ENCODE measurements around the gene TRAPPC5.

DNA sequence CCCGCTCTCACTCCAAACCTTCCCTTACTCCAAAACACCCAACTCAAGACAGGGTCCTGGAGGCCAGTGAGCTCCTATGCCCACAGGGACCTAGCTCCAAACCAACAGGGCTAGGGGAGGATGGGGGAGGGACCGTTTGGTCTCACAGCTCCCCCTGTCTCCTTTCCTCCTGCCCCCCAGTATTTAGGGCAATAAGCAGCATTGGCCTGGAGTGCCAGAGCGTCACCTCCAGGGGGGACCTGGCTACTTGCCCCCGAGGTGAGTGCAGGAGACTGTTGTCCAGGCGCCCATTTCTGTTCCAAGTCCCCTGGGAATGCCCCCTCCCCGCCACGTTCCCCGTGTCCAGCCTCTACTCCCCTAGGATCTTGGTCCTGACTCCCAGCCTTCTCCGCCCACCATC, 11.0 kb upstream of the TRAPPC5 start:
- TF ChIP-seq, protein P1, sequence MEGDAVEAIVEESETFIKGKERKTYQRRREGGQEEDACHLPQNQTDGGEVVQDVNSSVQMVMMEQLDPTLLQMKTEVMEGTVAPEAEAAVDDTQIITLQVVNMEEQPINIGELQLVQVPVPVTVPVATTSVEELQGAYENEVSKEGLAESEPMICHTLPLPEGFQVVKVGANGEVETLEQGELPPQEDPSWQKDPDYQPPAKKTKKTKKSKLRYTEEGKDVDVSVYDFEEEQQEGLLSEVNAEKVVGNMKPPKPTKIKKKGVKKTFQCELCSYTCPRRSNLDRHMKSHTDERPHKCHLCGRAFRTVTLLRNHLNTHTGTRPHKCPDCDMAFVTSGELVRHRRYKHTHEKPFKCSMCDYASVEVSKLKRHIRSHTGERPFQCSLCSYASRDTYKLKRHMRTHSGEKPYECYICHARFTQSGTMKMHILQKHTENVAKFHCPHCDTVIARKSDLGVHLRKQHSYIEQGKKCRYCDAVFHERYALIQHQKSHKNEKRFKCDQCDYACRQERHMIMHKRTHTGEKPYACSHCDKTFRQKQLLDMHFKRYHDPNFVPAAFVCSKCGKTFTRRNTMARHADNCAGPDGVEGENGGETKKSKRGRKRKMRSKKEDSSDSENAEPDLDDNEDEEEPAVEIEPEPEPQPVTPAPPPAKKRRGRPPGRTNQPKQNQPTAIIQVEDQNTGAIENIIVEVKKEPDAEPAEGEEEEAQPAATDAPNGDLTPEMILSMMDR (conservative IDR thresholded peaks at IDR 0.05; ENCODE audit: low read depth in 2 of 2): peak in 1 of 2 experiments; percentile 6; a peak in 1 of 4 replicates
- TF ChIP-seq EZH2 (IDR thresholded peaks at IDR 0.05; ENCODE audit: low read depth, unreplicated experiment) (no peak), POLR2AphosphoS5 (IDR thresholded peaks at IDR 0.05; ENCODE audit: low read depth) (no peak), CREB1 (CRISPR knock-in tag; IDR thresholded peaks at IDR 0.05; ENCODE audit: low read depth) (no peak), EZH2phosphoT487 (IDR thresholded peaks at IDR 0.05; ENCODE audit: unreplicated experiment) (no peak)
- TF ChIP-seq, protein P2, sequence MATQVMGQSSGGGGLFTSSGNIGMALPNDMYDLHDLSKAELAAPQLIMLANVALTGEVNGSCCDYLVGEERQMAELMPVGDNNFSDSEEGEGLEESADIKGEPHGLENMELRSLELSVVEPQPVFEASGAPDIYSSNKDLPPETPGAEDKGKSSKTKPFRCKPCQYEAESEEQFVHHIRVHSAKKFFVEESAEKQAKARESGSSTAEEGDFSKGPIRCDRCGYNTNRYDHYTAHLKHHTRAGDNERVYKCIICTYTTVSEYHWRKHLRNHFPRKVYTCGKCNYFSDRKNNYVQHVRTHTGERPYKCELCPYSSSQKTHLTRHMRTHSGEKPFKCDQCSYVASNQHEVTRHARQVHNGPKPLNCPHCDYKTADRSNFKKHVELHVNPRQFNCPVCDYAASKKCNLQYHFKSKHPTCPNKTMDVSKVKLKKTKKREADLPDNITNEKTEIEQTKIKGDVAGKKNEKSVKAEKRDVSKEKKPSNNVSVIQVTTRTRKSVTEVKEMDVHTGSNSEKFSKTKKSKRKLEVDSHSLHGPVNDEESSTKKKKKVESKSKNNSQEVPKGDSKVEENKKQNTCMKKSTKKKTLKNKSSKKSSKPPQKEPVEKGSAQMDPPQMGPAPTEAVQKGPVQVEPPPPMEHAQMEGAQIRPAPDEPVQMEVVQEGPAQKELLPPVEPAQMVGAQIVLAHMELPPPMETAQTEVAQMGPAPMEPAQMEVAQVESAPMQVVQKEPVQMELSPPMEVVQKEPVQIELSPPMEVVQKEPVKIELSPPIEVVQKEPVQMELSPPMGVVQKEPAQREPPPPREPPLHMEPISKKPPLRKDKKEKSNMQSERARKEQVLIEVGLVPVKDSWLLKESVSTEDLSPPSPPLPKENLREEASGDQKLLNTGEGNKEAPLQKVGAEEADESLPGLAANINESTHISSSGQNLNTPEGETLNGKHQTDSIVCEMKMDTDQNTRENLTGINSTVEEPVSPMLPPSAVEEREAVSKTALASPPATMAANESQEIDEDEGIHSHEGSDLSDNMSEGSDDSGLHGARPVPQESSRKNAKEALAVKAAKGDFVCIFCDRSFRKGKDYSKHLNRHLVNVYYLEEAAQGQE (IDR thresholded peaks at IDR 0.05; ENCODE audit: unreplicated experiment): no peak
- TF ChIP-seq, protein P3, sequence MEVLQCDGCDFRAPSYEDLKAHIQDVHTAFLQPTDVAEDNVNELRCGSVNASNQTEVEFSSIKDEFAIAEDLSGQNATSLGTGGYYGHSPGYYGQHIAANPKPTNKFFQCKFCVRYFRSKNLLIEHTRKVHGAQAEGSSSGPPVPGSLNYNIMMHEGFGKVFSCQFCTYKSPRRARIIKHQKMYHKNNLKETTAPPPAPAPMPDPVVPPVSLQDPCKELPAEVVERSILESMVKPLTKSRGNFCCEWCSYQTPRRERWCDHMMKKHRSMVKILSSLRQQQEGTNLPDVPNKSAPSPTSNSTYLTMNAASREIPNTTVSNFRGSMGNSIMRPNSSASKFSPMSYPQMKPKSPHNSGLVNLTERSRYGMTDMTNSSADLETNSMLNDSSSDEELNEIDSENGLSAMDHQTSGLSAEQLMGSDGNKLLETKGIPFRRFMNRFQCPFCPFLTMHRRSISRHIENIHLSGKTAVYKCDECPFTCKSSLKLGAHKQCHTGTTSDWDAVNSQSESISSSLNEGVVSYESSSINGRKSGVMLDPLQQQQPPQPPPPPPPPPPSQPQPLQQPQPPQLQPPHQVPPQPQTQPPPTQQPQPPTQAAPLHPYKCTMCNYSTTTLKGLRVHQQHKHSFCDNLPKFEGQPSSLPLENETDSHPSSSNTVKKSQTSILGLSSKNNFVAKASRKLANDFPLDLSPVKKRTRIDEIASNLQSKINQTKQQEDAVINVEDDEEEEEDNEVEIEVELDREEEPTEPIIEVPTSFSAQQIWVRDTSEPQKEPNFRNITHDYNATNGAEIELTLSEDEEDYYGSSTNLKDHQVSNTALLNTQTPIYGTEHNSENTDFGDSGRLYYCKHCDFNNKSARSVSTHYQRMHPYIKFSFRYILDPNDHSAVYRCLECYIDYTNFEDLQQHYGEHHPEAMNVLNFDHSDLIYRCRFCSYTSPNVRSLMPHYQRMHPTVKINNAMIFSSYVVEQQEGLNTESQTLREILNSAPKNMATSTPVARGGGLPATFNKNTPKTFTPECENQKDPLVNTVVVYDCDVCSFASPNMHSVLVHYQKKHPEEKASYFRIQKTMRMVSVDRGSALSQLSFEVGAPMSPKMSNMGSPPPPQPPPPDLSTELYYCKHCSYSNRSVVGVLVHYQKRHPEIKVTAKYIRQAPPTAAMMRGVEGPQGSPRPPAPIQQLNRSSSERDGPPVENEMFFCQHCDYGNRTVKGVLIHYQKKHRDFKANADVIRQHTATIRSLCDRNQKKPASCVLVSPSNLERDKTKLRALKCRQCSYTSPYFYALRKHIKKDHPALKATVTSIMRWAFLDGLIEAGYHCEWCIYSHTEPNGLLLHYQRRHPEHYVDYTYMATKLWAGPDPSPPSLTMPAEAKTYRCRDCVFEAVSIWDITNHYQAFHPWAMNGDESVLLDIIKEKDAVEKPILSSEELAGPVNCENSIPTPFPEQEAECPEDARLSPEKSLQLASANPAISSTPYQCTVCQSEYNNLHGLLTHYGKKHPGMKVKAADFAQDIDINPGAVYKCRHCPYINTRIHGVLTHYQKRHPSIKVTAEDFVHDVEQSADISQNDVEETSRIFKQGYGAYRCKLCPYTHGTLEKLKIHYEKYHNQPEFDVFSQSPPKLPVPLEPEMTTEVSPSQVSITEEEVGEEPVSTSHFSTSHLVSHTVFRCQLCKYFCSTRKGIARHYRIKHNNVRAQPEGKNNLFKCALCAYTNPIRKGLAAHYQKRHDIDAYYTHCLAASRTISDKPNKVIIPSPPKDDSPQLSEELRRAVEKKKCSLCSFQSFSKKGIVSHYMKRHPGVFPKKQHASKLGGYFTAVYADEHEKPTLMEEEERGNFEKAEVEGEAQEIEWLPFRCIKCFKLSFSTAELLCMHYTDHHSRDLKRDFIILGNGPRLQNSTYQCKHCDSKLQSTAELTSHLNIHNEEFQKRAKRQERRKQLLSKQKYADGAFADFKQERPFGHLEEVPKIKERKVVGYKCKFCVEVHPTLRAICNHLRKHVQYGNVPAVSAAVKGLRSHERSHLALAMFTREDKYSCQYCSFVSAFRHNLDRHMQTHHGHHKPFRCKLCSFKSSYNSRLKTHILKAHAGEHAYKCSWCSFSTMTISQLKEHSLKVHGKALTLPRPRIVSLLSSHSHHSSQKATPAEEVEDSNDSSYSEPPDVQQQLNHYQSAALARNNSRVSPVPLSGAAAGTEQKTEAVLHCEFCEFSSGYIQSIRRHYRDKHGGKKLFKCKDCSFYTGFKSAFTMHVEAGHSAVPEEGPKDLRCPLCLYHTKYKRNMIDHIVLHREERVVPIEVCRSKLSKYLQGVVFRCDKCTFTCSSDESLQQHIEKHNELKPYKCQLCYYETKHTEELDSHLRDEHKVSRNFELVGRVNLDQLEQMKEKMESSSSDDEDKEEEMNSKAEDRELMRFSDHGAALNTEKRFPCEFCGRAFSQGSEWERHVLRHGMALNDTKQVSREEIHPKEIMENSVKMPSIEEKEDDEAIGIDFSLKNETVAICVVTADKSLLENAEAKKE (CRISPR knock-in tag; IDR thresholded peaks at IDR 0.05): no peak
